ENCODE results near the gene CTH.
"Not testable (repeated sequence)": the region's sequence is repeated elsewhere in the genome, so short reads cannot be mapped to it uniquely, and the experiment has no call there.

The CTH gene

DNA sequence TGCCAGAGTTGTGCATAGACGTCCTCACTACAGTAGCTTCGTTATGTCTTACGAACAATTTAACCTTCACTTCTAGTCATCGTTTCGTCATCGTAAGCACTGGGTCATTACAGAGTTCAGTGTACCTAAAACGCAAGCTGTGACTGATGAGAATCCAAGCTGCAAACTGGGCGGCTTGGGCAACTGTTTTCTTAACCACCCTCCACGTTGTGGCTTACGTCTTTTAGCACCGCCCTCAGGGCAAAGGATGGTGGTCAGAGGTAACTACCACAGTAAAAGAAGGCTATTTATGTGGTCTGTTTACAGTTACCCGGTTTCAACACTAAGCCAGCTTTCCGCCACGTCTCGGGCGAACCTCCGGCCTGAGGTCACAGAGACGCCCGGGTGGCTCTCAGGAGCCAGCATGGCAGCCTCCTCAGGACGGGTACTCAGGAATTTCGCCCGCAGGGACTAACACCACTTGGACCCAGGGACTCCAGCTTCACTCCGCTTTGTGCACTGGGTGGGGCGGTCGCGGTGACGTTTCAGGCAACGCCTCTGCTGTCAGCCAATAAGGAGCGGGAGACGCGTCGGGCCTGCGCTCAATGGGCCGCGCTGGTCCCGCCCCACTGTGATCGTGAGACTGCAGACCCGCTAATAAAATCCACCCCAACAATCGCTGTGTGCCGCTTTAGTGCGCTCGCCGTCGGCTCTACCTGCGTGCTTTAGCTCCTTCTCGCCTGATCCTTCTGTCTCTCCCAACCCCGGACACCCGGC is at the start of gene CTH:
CTH (plus strand) TSS at position 665 of the 756 bp plus-strand sequence. CDS start 148 bp downstream, outside the sequence.
- peak; percentile 76 to 80 (median 77) for DNase-seq (ENCODE audit: low read depth in 2 of 3, low spot score in 2 of 3)

- no peak for DNase-seq (ENCODE audit: low read depth in 2 of 3, low spot score in 2 of 3)
Observed at GRCh38 chr1:70361727-70362398, 49.2 kb upstream of the CTH start.

- no peak for DNase-seq (ENCODE audit: low read depth in 2 of 3, low spot score in 2 of 3)
Observed at GRCh38 chr1:70364439-70364838, 46.6 kb upstream of the CTH start.

DNA sequence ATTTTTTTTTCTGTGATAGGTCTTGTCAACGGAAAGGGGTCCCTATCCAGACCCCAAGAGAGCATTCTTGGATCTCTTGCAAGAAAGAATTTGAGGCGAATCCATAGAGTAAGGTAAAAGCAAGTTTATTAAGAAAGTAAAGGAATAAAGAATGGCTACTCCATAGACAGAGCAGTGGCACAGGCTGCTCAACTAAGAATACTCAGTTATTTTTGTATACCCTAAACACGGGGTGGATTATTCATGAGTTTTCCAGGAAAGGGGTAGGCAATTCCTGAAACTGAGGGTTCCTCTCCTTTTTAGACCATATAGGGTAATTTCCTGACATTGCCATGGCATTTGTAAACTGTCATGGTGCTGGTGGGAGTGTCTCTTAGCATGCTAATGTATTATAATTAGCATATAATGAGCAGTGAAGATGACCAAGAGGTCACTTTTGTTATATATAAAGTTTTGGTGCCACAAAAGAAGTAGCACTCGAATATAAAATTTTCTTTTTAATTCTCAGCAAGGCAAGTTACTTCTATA is 44.6 kb upstream of the CTH start:
- not testable (repeated sequence) for DNase-seq (ENCODE audit: low read depth in 2 of 3, low spot score in 2 of 3)

DNA sequence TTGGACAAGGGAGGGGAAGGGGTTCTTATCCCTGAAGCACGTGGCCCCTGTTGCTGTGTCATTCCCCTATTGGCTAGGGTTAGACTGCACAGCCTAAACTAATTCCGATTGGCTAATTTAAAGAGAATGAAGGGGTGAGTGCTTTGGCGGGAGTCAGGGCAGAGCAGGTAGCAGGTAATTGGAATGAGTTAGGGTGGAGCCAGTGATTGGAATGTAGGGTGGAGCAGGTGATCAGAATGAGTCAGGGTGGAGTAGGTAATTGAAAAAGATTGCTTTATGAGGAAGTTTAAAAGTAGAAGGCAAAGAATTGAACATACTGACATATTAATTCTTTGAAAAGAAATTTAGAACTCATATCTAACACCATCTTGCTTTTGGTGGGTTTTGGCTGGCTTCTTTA is 44.1 kb upstream of the CTH start:
- not testable (repeated sequence) for DNase-seq (ENCODE audit: low read depth in 2 of 3, low spot score in 2 of 3)

DNA sequence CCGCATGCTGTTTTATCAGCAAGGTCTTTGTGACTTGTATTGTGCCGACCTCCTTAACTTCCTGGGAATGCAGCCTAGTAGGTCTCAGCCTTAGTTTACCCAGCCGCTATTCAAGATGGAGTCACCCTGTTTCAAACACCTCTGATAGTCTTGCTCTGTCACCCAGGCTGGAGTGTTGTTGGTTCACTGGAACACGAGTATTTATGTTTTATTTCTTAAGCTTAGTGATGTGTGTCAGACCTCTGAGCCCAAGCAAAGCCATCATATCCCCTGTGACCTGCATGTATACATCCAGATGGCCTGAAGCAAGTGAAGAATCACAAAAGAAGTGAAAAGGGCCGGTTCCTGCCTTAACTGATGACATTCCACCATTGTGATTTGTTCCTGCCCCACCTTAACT is 43.7 kb upstream of the CTH start:
- DNase-seq (ENCODE audit: low read depth in 2 of 3, low spot score in 2 of 3): not testable (repeated sequence)

- DNase-seq (ENCODE audit: low read depth in 2 of 3, low spot score in 2 of 3): not testable (repeated sequence)
Observed at GRCh38 chr1:70371586-70371985, 39.5 kb upstream of the CTH start.

GRCh38 chr1:70372426-70372825 is 38.6 kb upstream of the CTH start:
- DNase-seq (ENCODE audit: low read depth in 2 of 3, low spot score in 2 of 3): no peak

GRCh38 chr1:70373580-70373979 is 37.5 kb upstream of the CTH start:
- not testable (repeated sequence) for DNase-seq (ENCODE audit: low read depth in 2 of 3, low spot score in 2 of 3)

DNA sequence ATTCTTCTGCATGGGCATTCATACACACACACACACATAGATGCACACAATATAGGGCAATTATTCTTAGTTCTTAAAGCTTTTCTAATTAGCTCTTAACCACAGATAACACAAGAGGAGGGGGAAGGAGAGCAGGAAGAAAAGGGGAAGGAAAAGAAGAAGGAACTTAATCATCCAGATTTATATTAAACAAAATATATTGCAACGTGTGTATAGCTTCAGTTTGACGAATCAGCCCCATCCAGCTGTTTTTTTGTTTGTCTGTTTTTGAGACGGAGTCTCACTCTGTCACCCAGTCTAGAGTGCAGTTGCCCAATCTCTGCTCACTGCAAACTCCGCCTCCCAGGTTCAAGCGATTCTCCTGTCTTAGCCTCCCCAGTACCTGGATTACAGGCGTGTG is 34.9 kb upstream of the CTH start:
- no peak for DNase-seq (ENCODE audit: low read depth in 2 of 3, low spot score in 2 of 3)

GRCh38 chr1:70382682-70383081 is 28.4 kb upstream of the CTH start:
- no peak for DNase-seq (ENCODE audit: low read depth in 2 of 3, low spot score in 2 of 3)

DNA sequence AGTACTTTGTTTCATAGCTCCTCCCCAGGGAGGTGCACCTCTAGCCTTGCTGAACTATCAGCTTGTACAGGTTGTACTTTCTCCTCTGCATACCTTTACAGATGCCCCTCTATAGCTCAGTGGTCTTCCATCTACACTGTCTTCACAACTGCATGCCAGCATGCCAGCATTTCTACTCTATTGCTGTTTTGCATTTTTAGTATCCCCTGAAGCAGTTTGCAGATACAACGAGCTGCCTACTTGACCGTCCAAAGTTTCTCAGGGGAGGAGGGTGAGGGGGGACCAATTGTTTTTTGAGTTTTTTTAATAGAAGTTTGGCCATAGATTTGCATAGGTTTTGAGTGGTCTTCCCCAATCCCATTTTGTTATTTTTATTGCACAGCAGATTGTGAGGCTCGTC is 27.6 kb upstream of the CTH start:
- no peak for DNase-seq (ENCODE audit: low read depth in 2 of 3, low spot score in 2 of 3)

DNA sequence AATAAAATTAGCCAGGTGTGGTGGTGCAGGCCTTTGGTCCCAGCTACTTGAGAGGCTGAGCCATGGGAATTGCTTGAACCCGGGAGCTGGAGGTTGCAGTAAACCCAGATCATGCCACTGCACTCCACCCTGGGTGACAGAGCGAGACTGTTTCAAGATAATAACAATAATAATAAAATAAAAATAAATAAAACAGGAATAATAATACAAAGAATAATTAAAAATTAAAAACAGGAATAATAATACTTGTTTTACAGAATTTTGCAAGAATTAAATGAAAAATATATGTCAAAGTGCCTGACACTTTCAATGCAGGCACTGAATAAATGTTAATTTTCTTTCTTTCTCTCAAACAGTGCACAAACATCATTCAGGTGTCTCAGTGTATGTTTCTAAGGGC is 26.5 kb upstream of the CTH start:
- DNase-seq (ENCODE audit: low read depth in 2 of 3, low spot score in 2 of 3): no peak

GRCh38 chr1:70385477-70385876 is 25.6 kb upstream of the CTH start:
- DNase-seq (ENCODE audit: low read depth in 2 of 3, low spot score in 2 of 3): no peak

- DNase-seq (ENCODE audit: low read depth in 2 of 3, low spot score in 2 of 3): no peak
Observed at GRCh38 chr1:70386121-70386520, 24.9 kb upstream of the CTH start.

- DNase-seq (ENCODE audit: low read depth in 2 of 3, low spot score in 2 of 3): no peak
Observed at GRCh38 chr1:70387507-70387906, 23.6 kb upstream of the CTH start.

GRCh38 chr1:70392626-70393025 is 18.4 kb upstream of the CTH start:
- no peak for DNase-seq (ENCODE audit: low read depth in 2 of 3, low spot score in 2 of 3)

GRCh38 chr1:70396607-70397006 is 14.5 kb upstream of the CTH start:
- DNase-seq (ENCODE audit: low read depth in 2 of 3, low spot score in 2 of 3): no peak

DNA sequence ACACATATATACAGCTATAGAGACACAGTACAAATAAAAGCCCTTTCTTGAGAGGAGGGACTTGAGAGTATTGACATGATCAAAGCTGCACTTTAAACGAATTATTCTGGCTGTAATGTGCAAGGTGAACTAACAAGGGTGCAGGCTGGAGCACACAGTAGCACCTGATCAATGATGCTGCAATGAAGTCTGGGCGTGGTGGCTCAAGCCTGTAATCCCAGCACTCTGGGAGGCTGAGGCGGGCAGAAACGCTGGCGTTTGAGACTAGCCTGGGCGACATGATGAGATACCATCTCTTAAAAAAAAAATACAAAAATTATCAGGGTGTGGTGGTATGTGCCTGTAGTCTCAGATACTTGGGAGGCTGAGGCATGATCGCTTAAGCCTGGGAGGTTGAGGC is 14.1 kb upstream of the CTH start:
- no peak for DNase-seq (ENCODE audit: low read depth in 2 of 3, low spot score in 2 of 3)

GRCh38 chr1:70400335-70400734 is 10.7 kb upstream of the CTH start:
- DNase-seq (ENCODE audit: low read depth in 2 of 3, low spot score in 2 of 3): no peak

- DNase-seq (ENCODE audit: low read depth in 2 of 3, low spot score in 2 of 3): no peak
Observed at GRCh38 chr1:70401974-70402373, 9.1 kb upstream of the CTH start.

- no peak for DNase-seq (ENCODE audit: low read depth in 2 of 3, low spot score in 2 of 3)
Observed at GRCh38 chr1:70403759-70404158, 7.3 kb upstream of the CTH start.

All from activated CD8-positive, alpha-beta memory T cell treated with anti-CD3 and anti-CD28 coated beads for 48 hours (primary cell).